Suprapubic skin (tissue), 4 donors: ENCODE measurements around the gene KCNH1. TPM values are rescaled to one million over a fixed set of nuclear protein-coding genes. Genes with fewer than 3 reads are reported as not detected.

Experiments used
- DNase-seq, 2 donors: peaks; one replicate each; pipeline ENCODE4 v3.0.0-alpha.2; 2019; ENCODE audit warnings: low spot score in 2 of 2
- H3K27ac ChIP-seq: fragments of 200-600 bp; sonication (generic); one replicate; pipeline ENCODE4 v1.5.1; 2019
- H3K27me3 ChIP-seq: fragments of 200-600 bp; sonication (generic); one replicate; pipeline ENCODE4 v1.5.1; 2019
- H3K36me3 ChIP-seq: fragments of 200-600 bp; sonication (generic); one replicate; pipeline ENCODE4 v1.5.1; 2019
- H3K4me1 ChIP-seq: fragments of 200-600 bp; sonication (generic); one replicate; pipeline ENCODE4 v1.5.1; 2019
- H3K4me3 ChIP-seq: fragments of 200-600 bp; sonication (generic); one replicate; pipeline ENCODE4 v1.5.1; 2019; ENCODE audit warnings: mild to moderate bottlenecking
- H3K9me3 ChIP-seq: fragments of 200-600 bp; sonication (generic); one replicate; pipeline ENCODE4 v1.5.1; 2019
- EP300 ChIP-seq: sonication (generic); formaldehyde crosslinking; IDR thresholded peaks from one replicate; pipeline ENCODE4 v1.6.1; 2017; ENCODE audit warnings: antibody characterized with exemption
- POLR2A ChIP-seq, 2 donors: fragments of 450-650 bp; IDR thresholded peaks; one replicate each; pipeline ENCODE4 v1.6.1; 2017; ENCODE audit warnings: antibody characterized with exemption in 2 of 2, mild to moderate bottlenecking in 2 of 2, moderate library complexity in 2 of 2
- POLR2AphosphoS5 ChIP-seq, 3 donors: sonication (generic); formaldehyde crosslinking; IDR thresholded peaks; one replicate each; pipeline ENCODE4 v1.6.1; 2017; ENCODE audit warnings: antibody characterized with exemption in 3 of 3
- WGBS: methylation state at CpG from one replicate; pipeline ENCODE4 v1.1.5; 2018; 5-methylcytosine and 5-hydroxymethylcytosine counted together
- total RNA-seq, 4 donors: library from RNA; depleted of rRNA; stranded (reverse); fragments of >200 nt; gene quantifications; one replicate each; pipeline ENCODE4 v1.1.0, GENCODE V29; 2016
- TF ChIP-seq, protein P1 (sequence below), 2 donors: fragments of 200-600 bp in 1 of 2; fragments of 450-650 bp in 1 of 2; sonication (generic) in 1 of 2; IDR thresholded peaks; one replicate each; pipeline ENCODE4 v1.5.1; 2016 to 2019; ENCODE audit warnings: antibody characterized with exemption in 2 of 2, mild to moderate bottlenecking in 1 of 2, moderate library complexity in 1 of 2

Gene KCNH1
- total RNA-seq, 4 donors from 2014 or later: 1.1 TPM; not detected in 3

- Histone ChIP-seq H3K36me3 (no peaks in the 10 kb centered on the region), H3K9me3 (no peaks in the 10 kb centered on the region)
- 76% methylated on average over 2 of the region's 2 CpGs for WGBS
Measured at GRCh38 chr1:210724768-210725167, 409.2 kb downstream of the KCNH1 start.

GRCh38 chr1:210723646-210724045 lies 410.3 kb downstream of the KCNH1 start:
- no peaks in the 10 kb centered on the region for H3K27me3 ChIP-seq
- H3K9me3 ChIP-seq: no peaks in the 10 kb centered on the region
- H3K4me3 ChIP-seq: no peak overlapping the region
- H3K4me1 ChIP-seq: no peaks in the 10 kb centered on the region
- no peaks in the 10 kb centered on the region for H3K36me3 ChIP-seq
- H3K27ac ChIP-seq: no peak overlapping the region
- WGBS: 45% methylated on average over 4 of the region's 4 CpGs
- no peak for DNase-seq
- TF ChIP-seq, protein P1, sequence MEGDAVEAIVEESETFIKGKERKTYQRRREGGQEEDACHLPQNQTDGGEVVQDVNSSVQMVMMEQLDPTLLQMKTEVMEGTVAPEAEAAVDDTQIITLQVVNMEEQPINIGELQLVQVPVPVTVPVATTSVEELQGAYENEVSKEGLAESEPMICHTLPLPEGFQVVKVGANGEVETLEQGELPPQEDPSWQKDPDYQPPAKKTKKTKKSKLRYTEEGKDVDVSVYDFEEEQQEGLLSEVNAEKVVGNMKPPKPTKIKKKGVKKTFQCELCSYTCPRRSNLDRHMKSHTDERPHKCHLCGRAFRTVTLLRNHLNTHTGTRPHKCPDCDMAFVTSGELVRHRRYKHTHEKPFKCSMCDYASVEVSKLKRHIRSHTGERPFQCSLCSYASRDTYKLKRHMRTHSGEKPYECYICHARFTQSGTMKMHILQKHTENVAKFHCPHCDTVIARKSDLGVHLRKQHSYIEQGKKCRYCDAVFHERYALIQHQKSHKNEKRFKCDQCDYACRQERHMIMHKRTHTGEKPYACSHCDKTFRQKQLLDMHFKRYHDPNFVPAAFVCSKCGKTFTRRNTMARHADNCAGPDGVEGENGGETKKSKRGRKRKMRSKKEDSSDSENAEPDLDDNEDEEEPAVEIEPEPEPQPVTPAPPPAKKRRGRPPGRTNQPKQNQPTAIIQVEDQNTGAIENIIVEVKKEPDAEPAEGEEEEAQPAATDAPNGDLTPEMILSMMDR (IDR thresholded peaks at IDR 0.05): no peak
- TF ChIP-seq POLR2AphosphoS5 (IDR thresholded peaks at IDR 0.05): no peak
- no peak for TF ChIP-seq POLR2A (IDR thresholded peaks at IDR 0.05)
- TF ChIP-seq EP300: no peak

More at GRCh38 chr1:210724768-210725167, 409.2 kb downstream of the KCNH1 start:
- H3K27me3 ChIP-seq: no peaks in the 10 kb centered on the region
- TF ChIP-seq POLR2A (IDR thresholded peaks at IDR 0.05) (no peak), EP300 (no peak), POLR2AphosphoS5 (IDR thresholded peaks at IDR 0.05) (no peak)
- TF ChIP-seq, protein P1 (IDR thresholded peaks at IDR 0.05): no peak
- no peak for DNase-seq
- no peak overlapping the region for H3K27ac ChIP-seq
- H3K4me1 ChIP-seq: no peaks in the 10 kb centered on the region
- no peak overlapping the region for H3K4me3 ChIP-seq

- H3K4me1 ChIP-seq: no peaks in the 10 kb centered on the region
- H3K36me3 ChIP-seq: no peaks in the 10 kb centered on the region
- no peaks in the 10 kb centered on the region for H3K9me3 ChIP-seq
- WGBS: 44% methylated on average over 1 of the region's 1 CpG
- TF ChIP-seq, protein P1 (IDR thresholded peaks at IDR 0.05): no peak
- no peak for TF ChIP-seq POLR2A (IDR thresholded peaks at IDR 0.05)
- no peak for TF ChIP-seq POLR2AphosphoS5 (IDR thresholded peaks at IDR 0.05)
- no peak for TF ChIP-seq EP300
- H3K4me3 ChIP-seq: no peak overlapping the region
- no peak for DNase-seq
- H3K27ac ChIP-seq: no peak overlapping the region
- no peaks in the 10 kb centered on the region for H3K27me3 ChIP-seq
Measured at GRCh38 chr1:210722410-210723081, 411.4 kb downstream of the KCNH1 start.

GRCh38 chr1:210715072-210715471 lies 418.9 kb downstream of the KCNH1 start:
- no peaks in the 10 kb centered on the region for H3K27me3 ChIP-seq
- H3K4me1 ChIP-seq: no peaks in the 10 kb centered on the region
- H3K4me3 ChIP-seq: no peak overlapping the region
- no peak overlapping the region for H3K27ac ChIP-seq
- H3K36me3 ChIP-seq: no peaks in the 10 kb centered on the region
- DNase-seq: no peak
- H3K9me3 ChIP-seq: no peaks in the 10 kb centered on the region
- TF ChIP-seq EP300 (no peak), POLR2AphosphoS5 (IDR thresholded peaks at IDR 0.05) (no peak), POLR2A (IDR thresholded peaks at IDR 0.05) (no peak)
- TF ChIP-seq, protein P1 (IDR thresholded peaks at IDR 0.05): no peak

DNA sequence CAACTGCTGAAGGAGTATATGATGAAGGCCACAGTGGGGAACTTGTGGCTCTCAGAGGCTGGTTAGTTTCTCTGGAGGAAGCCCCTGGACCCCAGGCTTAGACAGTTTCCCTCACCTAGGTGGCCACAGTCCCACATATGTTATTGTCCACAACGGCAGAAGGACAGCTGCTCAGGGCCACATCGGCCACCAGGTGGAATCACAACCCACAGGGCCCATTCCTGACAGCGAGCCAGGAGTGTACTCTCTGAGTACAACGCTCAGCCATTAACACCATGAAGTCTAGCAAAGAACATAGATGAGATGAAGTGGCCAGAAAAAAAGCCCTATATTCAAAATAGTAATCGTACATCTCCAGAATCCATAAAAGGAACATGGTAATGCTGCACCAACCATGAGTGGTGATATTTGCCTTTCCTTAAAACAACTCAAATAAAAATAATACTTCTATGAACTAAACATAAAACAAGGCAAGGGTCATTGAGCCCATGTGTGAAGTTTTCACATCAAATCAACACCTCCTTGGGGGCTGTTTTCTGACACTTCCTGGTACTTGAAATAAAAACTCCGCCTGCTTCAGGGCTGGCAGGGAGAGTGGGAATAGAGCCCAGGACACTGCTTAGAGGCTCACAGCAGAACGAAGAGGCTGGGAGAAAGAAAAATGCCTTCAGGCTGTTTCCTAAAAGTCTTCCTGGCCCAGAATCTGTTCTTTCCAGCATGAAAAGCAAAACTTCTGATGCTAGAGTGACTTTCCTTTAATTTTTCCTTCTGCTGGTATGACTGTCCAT lies 421.9 kb downstream of the KCNH1 start:
- DNase-seq: no peak
- 69% methylated on average over 7 of the region's 7 CpGs for WGBS

More for the DNA sequence above, 421.9 kb downstream of the KCNH1 start:
- Histone ChIP-seq H3K36me3 (no peaks in the 10 kb centered on the region), H3K27me3 (no peaks in the 10 kb centered on the region), H3K9me3 (no peaks in the 10 kb centered on the region), H3K4me1 (no peaks in the 10 kb centered on the region), H3K27ac (no peak overlapping the region), H3K4me3 (no peak overlapping the region)
- TF ChIP-seq, protein P1 (IDR thresholded peaks at IDR 0.05): no peak
- TF ChIP-seq POLR2A (IDR thresholded peaks at IDR 0.05): no peak
- no peak for TF ChIP-seq POLR2AphosphoS5 (IDR thresholded peaks at IDR 0.05)
- no peak for TF ChIP-seq EP300
